Esophagus squamous epithelium (tissue), 5 donors: ENCODE data around the gene LRP2. TPM values are rescaled to one million over a fixed set of nuclear protein-coding genes. Genes with fewer than 3 reads are reported as not detected.

Experiments used
- DNase-seq: peaks from one replicate; lab custom pipeline; 2025; lab: John Stamatoyannopoulos, UW
- H3K27ac ChIP-seq, 4 donors: fragments of 200-600 bp; sonication (generic); one replicate each; pipeline ENCODE4 v1.5.1; 2016 to 2019; ENCODE audit warnings: mild to moderate bottlenecking in 1 of 4
- H3K27me3 ChIP-seq, 4 donors: fragments of 200-600 bp; sonication (generic); 1 replicate in 3 of 4; 2 replicates in 1 of 4; pipeline versions ENCODE4 v1.5.1 to v1.6.0; 2017 to 2021; ENCODE audit warnings: antibody characterized with exemption in 1 of 4
- H3K36me3 ChIP-seq, 3 donors: fragments of 200-600 bp; sonication (generic); one replicate each; pipeline ENCODE4 v1.5.1; 2016 to 2019
- H3K4me1 ChIP-seq, 3 donors: fragments of 200-600 bp; sonication (generic); one replicate each; pipeline ENCODE4 v1.5.1; 2017 to 2019
- H3K4me3 ChIP-seq, 4 donors: fragments of 200-600 bp; sonication (generic); 1 replicate in 3 of 4; 2 replicates in 1 of 4; pipeline ENCODE4 v1.5.1; 2016 to 2019; ENCODE audit warnings: mild to moderate bottlenecking in 2 of 4, moderate library complexity in 1 of 4
- H3K9me3 ChIP-seq, 3 donors: fragments of 200-600 bp; sonication (generic); one replicate each; pipeline ENCODE4 v1.5.1; 2016 to 2019
- CTCF ChIP-seq, 6 experiments: fragments of 450-650 bp in 4 of 6; fragments of 200-600 bp in 2 of 6; sonication (generic) in 2 of 6; IDR thresholded peaks; one replicate each; pipeline ENCODE4 v1.5.1; 2016 to 2019; ENCODE audit warnings: antibody characterized with exemption in 6 of 6, mild to moderate bottlenecking in 4 of 6, moderate library complexity in 4 of 6
- POLR2A ChIP-seq, 4 donors: fragments of 450-650 bp; IDR thresholded peaks; one replicate each; pipeline ENCODE4 v1.6.1; 2017; ENCODE audit warnings: antibody characterized with exemption in 4 of 4, mild to moderate bottlenecking in 4 of 4, moderate library complexity in 3 of 4
- WGBS, 2 donors: methylation state at CpG; one replicate each; pipeline ENCODE4 v1.1.5; 2018; 5-methylcytosine and 5-hydroxymethylcytosine counted together
- intact Hi-C: fragments of 100-400 bp; cut with DNase I; formaldehyde crosslinking; loops from one replicate; pipeline ENCODE4 v1.15.0; 2022
- total RNA-seq, 4 donors: library from RNA; depleted of rRNA; stranded (reverse); fragments of >200 nt; gene quantifications; one replicate each; pipeline ENCODE4 v1.1.0, GENCODE V29; 2016
- donor health status: DM: yes; HTN: yes; CAD: no.

The LRP2 gene
- total RNA-seq, 4 donors from 2014 or later, result under 0.01 to 0.04 TPM; not detected in 2

GRCh38 chr2:169184074-169184473, 178.3 kb downstream of the LRP2 start:
- H3K36me3 ChIP-seq, result no peaks in the 10 kb centered on the region
- H3K4me3 ChIP-seq, result no peak overlapping the region

GRCh38 chr2:169182573-169182972, 179.8 kb downstream of the LRP2 start:
- TF ChIP-seq CTCF (IDR thresholded peaks at IDR 0.05) (no peak), POLR2A (IDR thresholded peaks at IDR 0.05) (no peak)
- H3K9me3 ChIP-seq, result no peaks in the 10 kb centered on the region
- H3K27me3 ChIP-seq, result no peaks in the 10 kb centered on the region
- 75 to 95% methylated on average over 2 of the region's 2 CpGs for WGBS, 2 donors
- intact Hi-C loops, result no loop called here
- no peaks in the 10 kb centered on the region for H3K36me3 ChIP-seq
- H3K4me1 ChIP-seq, result no peaks in the 10 kb centered on the region
- H3K27ac ChIP-seq, result no peak overlapping the region
- no peak overlapping the region for H3K4me3 ChIP-seq
- no peak for DNase-seq

More at GRCh38 chr2:169184074-169184473, 178.3 kb downstream of the LRP2 start:
- intact Hi-C loops, result no loop called here
- Histone ChIP-seq H3K27me3 (no peaks in the 10 kb centered on the region), H3K9me3 (no peaks in the 10 kb centered on the region), H3K4me1 (no peaks in the 10 kb centered on the region), H3K27ac (no peak overlapping the region)
- WGBS, 2 donors, result 18 to 24% methylated on average over 3 of the region's 3 CpGs
- no peak for TF ChIP-seq CTCF (IDR thresholded peaks at IDR 0.05)
- no peak for TF ChIP-seq POLR2A (IDR thresholded peaks at IDR 0.05)
- no peak for DNase-seq

- intact Hi-C loops, result no loop called here
- TF ChIP-seq POLR2A (IDR thresholded peaks at IDR 0.05) (no peak), CTCF (IDR thresholded peaks at IDR 0.05) (no peak)
- 85 to 100% methylated on average over 1 of the region's 1 CpG for WGBS, 2 donors
These were observed 183.4 kb downstream of the LRP2 start for GRCh38 chr2:169178804-169179390.

GRCh38 chr2:169178364-169178763, 184.0 kb downstream of the LRP2 start:
- TF ChIP-seq POLR2A (IDR thresholded peaks at IDR 0.05) (no peak), CTCF (IDR thresholded peaks at IDR 0.05) (no peak)
- DNase-seq, result no peak
- WGBS, 2 donors, result 66 to 71% methylated on average over 5 of the region's 5 CpGs
- H3K9me3 ChIP-seq, result no peaks in the 10 kb centered on the region
- no peaks in the 10 kb centered on the region for H3K4me1 ChIP-seq
- H3K27me3 ChIP-seq, result peaks cover 0 to 5% (median 0%) of the 10 kb centered on the region in 4 donors
- no peaks in the 10 kb centered on the region for H3K36me3 ChIP-seq
- H3K4me3 ChIP-seq, result no peak overlapping the region
- H3K27ac ChIP-seq, result no peak overlapping the region
- intact Hi-C loops, result no loop called here

More at GRCh38 chr2:169178804-169179390, 183.4 kb downstream of the LRP2 start:
- Histone ChIP-seq H3K4me3 (no peak overlapping the region), H3K9me3 (no peaks in the 10 kb centered on the region), H3K36me3 (no peaks in the 10 kb centered on the region), H3K27me3 (peaks cover 0 to 5% (median 0%) of the 10 kb centered on the region in 4 donors), H3K4me1 (no peaks in the 10 kb centered on the region), H3K27ac (no peak overlapping the region)
- no peak for DNase-seq

- no peak for DNase-seq
- Histone ChIP-seq H3K36me3 (no peaks in the 10 kb centered on the region), H3K27ac (no peak overlapping the region), H3K27me3 (peaks cover 0 to 21% (median 0%) of the 10 kb centered on the region in 4 donors), H3K9me3 (no peaks in the 10 kb centered on the region), H3K4me1 (no peaks in the 10 kb centered on the region), H3K4me3 (no peak overlapping the region)
- TF ChIP-seq CTCF (IDR thresholded peaks at IDR 0.05) (no peak), POLR2A (IDR thresholded peaks at IDR 0.05) (no peak)
- intact Hi-C loops, result no loop called here
- 60 to 79% methylated on average over 7 to 9 of the region's 10 CpGs for WGBS, 2 donors
These were observed 187.2 kb downstream of the LRP2 start for GRCh38 chr2:169175112-169175511.
